CD4-positive, alpha-beta T cell treated with Interleukin-12 subunit alpha and Interleukin-12 subunit beta, for 1 hour (primary cell): Measurements from ENCODE around the gene FNIP1.
"Not testable (repeated sequence)": the region's sequence is repeated elsewhere in the genome, so short reads cannot be mapped to it uniquely, and the experiment has no call there.

ENCODE experiments used
- DNase-seq: peaks from one replicate; pipeline ENCODE4 v3.0.0-alpha.2; 2020

Gene FNIP1

DNA sequence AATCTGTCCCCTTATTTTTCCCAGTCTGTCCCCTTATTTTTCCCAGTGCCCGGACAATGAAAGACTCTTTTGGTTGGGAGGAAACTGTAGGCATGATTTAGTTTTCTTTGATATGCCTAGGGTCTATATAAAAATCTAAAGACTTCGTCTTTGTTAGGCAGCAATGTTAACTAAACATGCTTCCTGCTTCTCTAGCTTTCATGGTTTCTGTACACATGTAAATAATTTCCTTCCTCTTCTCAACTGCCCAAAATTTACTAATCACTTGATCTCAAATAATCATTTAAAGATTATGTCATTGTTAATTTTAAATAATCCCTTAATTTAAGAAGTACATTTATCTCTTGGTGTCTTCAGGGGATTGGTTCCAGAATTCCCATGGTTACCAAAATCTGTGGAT is 114.0 kb downstream of the FNIP1 start:
- no peak for DNase-seq

- no peak for DNase-seq
Measured at GRCh38 chr5:131682175-131682574, 114.6 kb downstream of the FNIP1 start.

- DNase-seq = no peak
Measured at GRCh38 chr5:131679911-131680310, 116.9 kb downstream of the FNIP1 start.

- DNase-seq = not testable (repeated sequence)
Measured at GRCh38 chr5:131678273-131678672, 118.5 kb downstream of the FNIP1 start.

DNA sequence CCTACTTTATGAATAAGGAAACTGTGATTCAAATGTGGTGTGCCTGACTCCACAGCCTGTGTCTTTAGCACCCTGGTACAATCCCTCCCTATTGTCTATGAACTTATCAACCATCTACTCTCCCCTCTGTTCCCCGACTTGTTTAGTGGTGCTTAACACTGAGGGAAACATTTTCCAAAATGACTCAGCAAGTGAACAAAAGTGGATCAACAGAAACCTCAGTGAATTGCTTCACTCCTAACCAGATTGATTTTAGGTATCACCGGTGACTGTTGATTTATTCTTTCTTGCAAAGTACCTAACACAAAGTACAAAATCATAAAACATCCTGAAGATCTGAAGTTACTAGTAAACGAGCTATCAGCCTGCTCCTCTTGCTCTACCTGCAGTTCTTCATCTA is 119.7 kb downstream of the FNIP1 start:
- DNase-seq = no peak

DNA sequence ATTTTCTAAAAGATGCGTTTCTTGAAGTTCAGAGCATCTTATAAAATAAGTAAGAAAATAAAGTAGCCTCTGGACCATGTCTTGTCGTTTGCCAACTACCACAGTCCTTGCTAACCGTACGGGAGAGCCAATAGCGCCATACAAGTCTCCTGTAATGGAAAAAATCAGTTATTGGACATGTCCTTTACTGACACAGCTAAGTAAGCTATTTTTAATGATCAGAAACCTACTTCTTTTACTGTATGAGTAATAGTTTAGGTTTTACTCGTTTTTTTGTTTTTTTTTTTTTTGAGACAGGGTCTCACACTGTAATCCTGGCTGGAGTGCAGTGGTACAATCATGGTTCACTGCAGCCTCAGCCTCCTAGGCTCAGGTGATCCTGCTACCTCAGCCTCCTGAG is 124.0 kb downstream of the FNIP1 start:
- no peak for DNase-seq

GRCh38 chr5:131671994-131672655 is 124.7 kb downstream of the FNIP1 start:
- DNase-seq = no peak

DNA sequence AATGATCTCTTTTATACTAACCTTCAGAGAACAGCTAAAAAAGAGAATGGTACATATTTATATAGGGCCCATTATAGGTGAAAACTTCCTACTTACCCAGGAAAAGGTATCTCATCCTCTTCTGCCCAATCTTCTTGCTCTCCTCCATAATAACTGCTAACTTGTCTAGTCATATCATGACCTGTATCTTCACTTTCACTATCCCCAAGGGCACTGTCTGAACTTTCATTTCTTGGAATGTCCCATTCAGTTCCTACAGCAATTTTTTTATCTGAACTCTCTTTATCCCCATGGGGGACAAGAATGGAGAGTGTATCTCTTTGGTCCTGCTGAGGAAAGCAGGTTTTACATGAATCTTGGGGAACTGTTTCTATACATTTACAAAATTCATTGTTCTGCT is 125.4 kb downstream of the FNIP1 start:
- DNase-seq = no peak

- DNase-seq = no peak
Measured at GRCh38 chr5:131664929-131665328, 131.9 kb downstream of the FNIP1 start.

DNA sequence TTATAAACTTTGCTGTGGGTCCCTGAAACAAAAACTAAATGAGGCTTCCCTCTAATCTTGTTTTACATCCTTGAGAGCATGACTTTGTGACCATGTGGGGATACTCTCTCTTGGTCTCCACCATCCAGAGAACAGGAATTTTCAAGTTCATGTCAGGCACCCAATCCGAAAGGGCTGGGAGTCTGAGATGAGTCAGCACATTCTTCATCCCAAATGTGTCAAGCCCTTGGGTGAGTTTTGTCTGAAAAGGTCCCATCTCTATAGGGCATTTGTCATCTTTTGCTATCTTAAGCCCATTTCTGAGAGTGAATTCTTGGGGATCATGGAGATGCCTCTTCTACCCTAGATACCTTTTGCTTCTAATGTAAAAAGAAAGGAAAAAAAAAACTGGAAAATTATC is 134.9 kb downstream of the FNIP1 start:
- DNase-seq = no peak

- no peak for DNase-seq
Measured at GRCh38 chr5:131659841-131660240, 137.0 kb downstream of the FNIP1 start.

- no peak for DNase-seq
Measured at GRCh38 chr5:131659290-131659689, 137.5 kb downstream of the FNIP1 start.

DNA sequence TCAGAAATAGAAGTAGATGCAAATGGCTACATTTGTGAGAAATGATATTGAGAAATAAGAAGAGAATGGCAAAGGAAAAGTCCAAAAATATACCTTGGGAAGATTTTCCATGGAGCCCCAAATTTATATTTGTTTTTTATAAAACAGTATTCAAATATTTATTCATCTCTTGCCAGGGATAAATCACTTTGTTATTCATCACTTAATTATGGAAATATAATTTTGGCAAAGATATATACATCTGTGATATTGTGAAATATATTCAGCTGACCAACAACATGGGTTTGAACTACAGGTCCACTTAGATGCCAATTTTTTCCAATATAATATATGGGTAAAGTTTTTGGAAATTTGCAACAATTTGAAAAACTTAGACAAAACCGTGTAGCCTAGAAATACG is 142.0 kb downstream of the FNIP1 start:
- DNase-seq = no peak

DNA sequence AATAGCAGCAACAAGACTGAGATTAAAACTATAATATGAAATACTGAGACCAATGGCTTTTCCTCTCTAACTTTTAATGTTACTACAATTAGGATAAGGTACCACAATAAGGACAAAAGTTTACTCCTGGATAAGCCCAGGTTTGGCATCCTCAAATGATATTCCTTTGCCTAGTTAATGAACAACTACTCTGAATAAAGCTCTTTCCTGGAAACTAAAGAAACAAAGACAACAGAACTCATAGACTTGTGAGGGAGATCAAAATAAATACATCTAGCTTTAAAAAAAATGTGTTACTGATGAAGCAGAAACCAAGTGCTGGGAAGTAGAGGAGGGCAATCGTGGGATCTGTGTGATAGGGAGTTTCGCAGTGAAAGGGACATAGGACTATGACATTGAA is 142.5 kb downstream of the FNIP1 start:
- no peak for DNase-seq

DNA sequence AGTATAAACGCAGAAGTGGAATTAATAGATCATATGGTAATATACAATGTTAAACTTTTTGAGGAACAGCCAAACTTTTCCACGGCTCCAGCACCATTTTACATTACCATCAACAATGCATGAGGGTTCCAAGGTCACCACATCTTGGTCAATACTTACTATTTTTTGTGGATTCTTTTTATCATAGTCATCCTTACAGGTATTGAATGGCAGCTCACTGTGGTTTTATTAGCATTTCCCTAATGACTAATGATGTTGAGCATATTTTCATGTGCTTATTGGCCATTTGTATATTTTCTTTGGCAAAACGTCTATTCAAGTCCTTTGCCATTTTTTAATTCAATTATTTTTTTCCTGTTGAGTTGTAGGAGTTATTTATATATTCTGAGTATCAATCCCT is 147.7 kb downstream of the FNIP1 start:
- DNase-seq = no peak

GRCh38 chr5:131647048-131647769 is 149.6 kb downstream of the FNIP1 start:
- DNase-seq = no peak

- no peak for DNase-seq
Measured at GRCh38 chr5:131644822-131645221, 152.0 kb downstream of the FNIP1 start.

GRCh38 chr5:131644370-131644769 is 152.4 kb downstream of the FNIP1 start:
- no peak for DNase-seq

DNA sequence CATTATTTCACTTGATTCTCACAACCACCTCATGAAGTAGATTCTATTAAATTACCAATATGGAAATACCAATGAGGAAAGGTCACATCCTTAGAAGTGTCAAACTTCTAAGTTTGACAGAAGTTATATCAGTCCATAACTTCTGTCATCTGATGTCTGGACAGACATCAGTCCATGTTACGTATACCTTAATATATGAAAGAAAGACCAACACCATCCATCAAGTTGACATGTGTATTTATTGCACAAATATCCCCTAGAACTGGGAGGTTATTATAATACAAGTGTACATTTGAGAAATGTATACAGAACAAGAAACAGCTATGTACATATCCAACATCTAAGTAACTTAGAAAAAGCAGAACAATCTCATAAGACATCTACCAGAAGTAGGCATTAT is 155.3 kb downstream of the FNIP1 start:
- no peak for DNase-seq

DNA sequence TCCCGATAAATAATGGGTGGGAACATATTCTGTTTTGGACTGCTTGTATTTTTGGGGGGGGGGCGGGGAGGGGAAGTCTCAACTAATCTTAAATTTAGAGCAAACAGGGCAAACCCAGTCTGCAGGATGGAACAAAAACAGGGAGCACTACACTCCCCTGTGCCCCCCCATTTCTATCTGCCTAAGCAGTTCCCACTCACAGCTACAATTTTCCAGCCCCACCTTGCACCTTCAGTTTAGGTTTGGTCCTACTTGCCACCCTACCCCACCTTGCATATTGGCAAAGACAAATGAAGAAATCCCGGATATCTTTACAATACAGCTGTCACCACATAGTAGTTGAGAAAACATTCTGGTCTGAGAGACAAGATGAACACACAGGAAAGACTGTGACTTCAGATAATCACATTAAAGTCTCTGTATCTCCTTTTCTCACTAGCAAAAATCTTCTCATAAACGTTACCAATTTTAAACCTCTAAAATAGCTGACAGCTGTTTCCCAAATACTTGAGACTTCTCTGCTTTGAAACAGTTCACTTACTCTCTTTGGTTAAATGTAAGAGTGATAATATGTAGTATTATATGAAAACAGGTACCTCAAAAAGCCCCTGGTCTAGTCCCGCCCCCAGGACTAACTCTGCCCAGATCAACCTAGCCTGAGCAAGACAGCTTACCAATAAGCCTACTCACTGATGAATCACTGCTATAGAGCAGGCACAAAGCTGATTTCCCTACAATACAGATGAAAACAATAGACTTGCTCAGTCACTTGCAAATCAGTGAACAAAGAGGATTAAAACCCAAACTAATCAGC is 156.6 kb downstream of the FNIP1 start:
- DNase-seq = peak; percentile 34

DNA sequence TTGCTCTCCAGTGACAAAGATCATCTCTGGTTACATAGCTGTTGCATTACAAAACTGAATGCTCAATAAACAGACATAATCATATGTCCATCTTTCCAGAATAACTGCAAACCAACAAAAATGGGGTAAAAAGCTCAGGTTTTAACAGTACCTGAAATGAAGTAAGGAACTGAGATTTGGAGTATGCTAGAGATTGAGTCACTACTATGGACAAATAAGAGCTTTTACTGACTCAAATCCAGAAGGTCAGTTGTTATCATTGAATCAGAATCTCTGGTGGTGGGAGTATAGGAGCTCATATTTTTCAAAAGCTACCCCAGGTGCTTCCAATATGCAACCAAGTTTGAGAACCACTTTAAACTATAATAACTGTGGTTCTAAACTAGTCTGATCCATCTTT is 157.7 kb downstream of the FNIP1 start:
- no peak for DNase-seq

GRCh38 chr5:131637694-131638093 is 159.1 kb downstream of the FNIP1 start:
- DNase-seq = no peak

GRCh38 chr5:131635684-131636572 is 160.9 kb downstream of the FNIP1 start:
- no peak for DNase-seq
